Sigmoid colon (tissue), 7 donors: Measurements from ENCODE around the gene SH3TC1. TPM values are rescaled to one million over a fixed set of nuclear protein-coding genes. Genes with fewer than 3 reads are reported as not detected.

Experiments
- DNase-seq: peaks from one replicate; pipeline ENCODE4 v3.0.0-alpha.2; 2019
- H3K27ac ChIP-seq, 4 donors: fragments of 200-600 bp; sonication (generic); one replicate each; pipeline ENCODE4 v1.5.1; 2016 to 2019; ENCODE audit warnings: mild to moderate bottlenecking in 1 of 4
- H3K27me3 ChIP-seq, 3 donors: fragments of 200-600 bp; sonication (generic); one replicate each; pipeline ENCODE4 v1.5.1; 2019; ENCODE audit warnings: mild to moderate bottlenecking in 1 of 3
- H3K36me3 ChIP-seq, 4 donors: fragments of 200-600 bp; sonication (generic); one replicate each; pipeline ENCODE4 v1.5.1; 2016 to 2019
- H3K4me1 ChIP-seq, 4 donors: fragments of 200-600 bp; sonication (generic); one replicate each; pipeline ENCODE4 v1.5.1; 2017 to 2019
- H3K4me3 ChIP-seq, 4 donors: fragments of 200-600 bp; sonication (generic); one replicate each; pipeline ENCODE4 v1.5.1; 2017 to 2019; ENCODE audit warnings: mild to moderate bottlenecking in 2 of 4, moderate library complexity in 1 of 4
- H3K9me3 ChIP-seq, 4 donors: fragments of 200-600 bp in 3 of 4; sonication (generic) in 3 of 4; one replicate each; pipeline versions ENCODE4 v1.5.1 to v1.6.1; 2013 to 2019
- EP300 ChIP-seq, 4 donors: sonication (generic); formaldehyde crosslinking; IDR thresholded peaks; one replicate each; pipeline ENCODE4 v1.6.1; 2017; ENCODE audit warnings: antibody characterized with exemption in 4 of 4
- POLR2A ChIP-seq, 2 donors: fragments of 450-650 bp; IDR thresholded peaks; one replicate each; pipeline ENCODE4 v1.6.1; 2016; ENCODE audit warnings: antibody characterized with exemption in 2 of 2, mild to moderate bottlenecking in 2 of 2, moderate library complexity in 2 of 2
- POLR2AphosphoS5 ChIP-seq, 4 donors: sonication (generic); formaldehyde crosslinking; IDR thresholded peaks; one replicate each; pipeline ENCODE4 v1.6.1; 2017; ENCODE audit warnings: antibody characterized with exemption in 4 of 4
- WGBS, 2 donors: extraction: QIAGEN DNeasy Blood & Tissue Kit; methylation state at CpG; one replicate each; pipeline ENCODE4 v1.1.7; 2013; 5-methylcytosine and 5-hydroxymethylcytosine counted together
- intact Hi-C: fragments of 100-400 bp; cut with DNase I; formaldehyde crosslinking; loops from one replicate; pipeline ENCODE4 v1.15.1; 2023
- polyA plus RNA-seq, 3 donors: library from polyadenylated mRNA; stranded (reverse); fragments of 200-250 nt; gene quantifications; one replicate each; pipeline ENCODE4 v1.2.3, GENCODE V29; 2013
- total RNA-seq, 4 donors: library from RNA; depleted of rRNA; stranded (reverse); fragments of >200 nt; gene quantifications; one replicate each; pipeline ENCODE4 v1.1.0, GENCODE V29; 2016
- TF ChIP-seq, protein P1 (sequence below), 4 experiments: fragments of 450-650 bp in 3 of 4; fragments of 200-600 bp in 1 of 4; IDR thresholded peaks; one replicate each; pipeline ENCODE4 v1.5.1; 2016 to 2019; ENCODE audit warnings: antibody characterized with exemption in 4 of 4, mild to moderate bottlenecking in 3 of 4, moderate library complexity in 2 of 4
- donor health status: healthy with polysubstance abuse.
- donor health status: Bipolar disorder and iron deficiency.
- donor health status: healthy.

SH3TC1 gene
- total and polyA plus RNA-seq, 7 donors: 3.0 to 24.4 (median 7.8) TPM

DNA sequence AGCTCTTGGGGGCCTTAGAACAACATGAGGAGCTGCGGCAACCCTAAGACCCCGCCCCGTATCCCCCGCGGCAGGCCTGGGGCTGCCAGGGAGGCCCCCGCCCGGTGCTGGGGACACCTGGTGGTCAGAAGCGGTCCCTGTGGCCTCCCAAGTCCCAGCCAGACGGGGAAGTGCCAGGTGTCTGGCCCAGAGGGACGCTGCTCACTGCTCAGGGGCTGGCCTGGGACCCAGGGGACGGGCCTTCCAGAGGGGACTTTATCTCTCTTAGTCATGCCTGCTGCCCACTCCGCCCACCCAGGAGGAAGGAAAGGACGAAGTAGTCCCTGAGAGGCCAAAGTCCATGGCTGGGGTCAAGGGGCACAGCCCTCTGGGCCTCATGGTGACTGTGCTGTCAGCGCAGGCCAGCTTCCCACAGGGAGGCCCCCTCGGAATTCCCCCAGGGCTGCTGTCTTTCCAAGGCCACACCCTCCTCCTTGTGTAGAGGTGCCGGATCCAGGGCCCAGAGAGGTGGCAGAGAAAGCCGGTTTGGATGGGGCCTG is 39.5 kb downstream of the SH3TC1 start:
- intact Hi-C loops: no loop called here
- no peak for DNase-seq
- H3K4me1 ChIP-seq: peaks cover 0 to 12% (median 11%) of the 10 kb centered on the region in 4 donors
- H3K36me3 ChIP-seq: no peaks in the 10 kb centered on the region
- 45 to 60% methylated on average over 17 of the region's 17 CpGs for WGBS, 2 donors
- no peaks in the 10 kb centered on the region for H3K9me3 ChIP-seq
- no peak overlapping the region for H3K27ac ChIP-seq
- H3K27me3 ChIP-seq: no peaks in the 10 kb centered on the region
- H3K4me3 ChIP-seq: no peak overlapping the region
- TF ChIP-seq, protein P1, sequence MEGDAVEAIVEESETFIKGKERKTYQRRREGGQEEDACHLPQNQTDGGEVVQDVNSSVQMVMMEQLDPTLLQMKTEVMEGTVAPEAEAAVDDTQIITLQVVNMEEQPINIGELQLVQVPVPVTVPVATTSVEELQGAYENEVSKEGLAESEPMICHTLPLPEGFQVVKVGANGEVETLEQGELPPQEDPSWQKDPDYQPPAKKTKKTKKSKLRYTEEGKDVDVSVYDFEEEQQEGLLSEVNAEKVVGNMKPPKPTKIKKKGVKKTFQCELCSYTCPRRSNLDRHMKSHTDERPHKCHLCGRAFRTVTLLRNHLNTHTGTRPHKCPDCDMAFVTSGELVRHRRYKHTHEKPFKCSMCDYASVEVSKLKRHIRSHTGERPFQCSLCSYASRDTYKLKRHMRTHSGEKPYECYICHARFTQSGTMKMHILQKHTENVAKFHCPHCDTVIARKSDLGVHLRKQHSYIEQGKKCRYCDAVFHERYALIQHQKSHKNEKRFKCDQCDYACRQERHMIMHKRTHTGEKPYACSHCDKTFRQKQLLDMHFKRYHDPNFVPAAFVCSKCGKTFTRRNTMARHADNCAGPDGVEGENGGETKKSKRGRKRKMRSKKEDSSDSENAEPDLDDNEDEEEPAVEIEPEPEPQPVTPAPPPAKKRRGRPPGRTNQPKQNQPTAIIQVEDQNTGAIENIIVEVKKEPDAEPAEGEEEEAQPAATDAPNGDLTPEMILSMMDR (IDR thresholded peaks at IDR 0.05): no peak
- no peak for TF ChIP-seq POLR2A (IDR thresholded peaks at IDR 0.05)
- no peak for TF ChIP-seq EP300 (IDR thresholded peaks at IDR 0.05)
- no peak for TF ChIP-seq POLR2AphosphoS5 (IDR thresholded peaks at IDR 0.05)

DNA sequence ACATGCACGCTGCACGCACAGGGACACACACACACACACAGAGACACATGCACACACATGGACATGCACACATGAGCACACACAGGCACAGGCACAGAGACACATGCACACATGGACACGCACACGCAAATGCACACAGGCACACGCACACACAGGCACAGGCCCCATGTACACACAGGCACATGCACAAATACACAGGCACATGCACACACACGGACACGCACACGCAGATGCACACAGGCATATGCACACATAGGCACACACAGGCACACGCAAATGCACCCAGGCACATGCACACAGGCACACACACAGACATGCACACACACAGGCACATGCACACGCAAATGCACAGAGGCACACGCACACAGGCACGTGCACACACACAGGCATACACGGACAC is 40.1 kb downstream of the SH3TC1 start:
- no peak overlapping the region for H3K4me3 ChIP-seq
- no peaks in the 10 kb centered on the region for H3K9me3 ChIP-seq
- H3K36me3 ChIP-seq: no peaks in the 10 kb centered on the region
- TF ChIP-seq POLR2A (IDR thresholded peaks at IDR 0.05) (no peak), EP300 (IDR thresholded peaks at IDR 0.05) (no peak), POLR2AphosphoS5 (IDR thresholded peaks at IDR 0.05) (no peak)
- TF ChIP-seq, protein P1 (IDR thresholded peaks at IDR 0.05): no peak
- no peaks in the 10 kb centered on the region for H3K27me3 ChIP-seq
- WGBS, 2 donors: 97 to 98% methylated on average over 13 of the region's 13 CpGs
- H3K4me1 ChIP-seq: peaks cover 0 to 12% (median 11%) of the 10 kb centered on the region in 4 donors
- no peak for DNase-seq
- intact Hi-C loops: no loop called here
- no peak overlapping the region for H3K27ac ChIP-seq

DNA sequence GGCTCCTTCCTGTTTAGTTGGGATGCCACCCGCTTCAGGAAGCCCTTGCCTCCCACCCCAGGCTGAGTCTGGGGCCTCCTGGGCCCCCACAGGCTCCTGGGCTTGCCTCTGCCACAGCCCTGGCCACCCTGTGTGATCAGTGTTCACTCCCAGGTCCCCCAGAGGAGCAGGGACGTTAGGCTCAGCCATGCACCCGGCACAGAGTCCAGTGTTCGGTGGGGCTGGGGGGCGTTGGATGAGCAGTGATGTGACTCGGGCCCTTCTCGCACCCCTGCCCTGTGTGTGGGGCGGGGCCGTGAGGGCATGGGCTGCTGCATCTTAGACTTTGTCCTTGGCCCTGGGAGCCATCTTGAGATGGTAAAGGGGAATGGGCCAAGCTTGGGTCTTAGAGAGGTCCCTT is 40.6 kb downstream of the SH3TC1 start:
- WGBS, 2 donors: 95% methylated on average over 9 of the region's 9 CpGs
- DNase-seq: no peak
- Histone ChIP-seq H3K4me3 (no peak overlapping the region), H3K36me3 (no peaks in the 10 kb centered on the region), H3K27ac (no peak overlapping the region), H3K4me1 (peaks cover 0 to 12% (median 11%) of the 10 kb centered on the region in 4 donors), H3K27me3 (no peaks in the 10 kb centered on the region), H3K9me3 (no peaks in the 10 kb centered on the region)
- intact Hi-C loops: loop anchor here (5.0 kb wide), 1 partner anchor 353 kb away; the partner anchor contains the start of gene CPZ
- TF ChIP-seq, protein P1 (IDR thresholded peaks at IDR 0.05): no peak
- no peak for TF ChIP-seq POLR2A (IDR thresholded peaks at IDR 0.05)
- no peak for TF ChIP-seq POLR2AphosphoS5 (IDR thresholded peaks at IDR 0.05)
- TF ChIP-seq EP300 (IDR thresholded peaks at IDR 0.05): no peak

DNA sequence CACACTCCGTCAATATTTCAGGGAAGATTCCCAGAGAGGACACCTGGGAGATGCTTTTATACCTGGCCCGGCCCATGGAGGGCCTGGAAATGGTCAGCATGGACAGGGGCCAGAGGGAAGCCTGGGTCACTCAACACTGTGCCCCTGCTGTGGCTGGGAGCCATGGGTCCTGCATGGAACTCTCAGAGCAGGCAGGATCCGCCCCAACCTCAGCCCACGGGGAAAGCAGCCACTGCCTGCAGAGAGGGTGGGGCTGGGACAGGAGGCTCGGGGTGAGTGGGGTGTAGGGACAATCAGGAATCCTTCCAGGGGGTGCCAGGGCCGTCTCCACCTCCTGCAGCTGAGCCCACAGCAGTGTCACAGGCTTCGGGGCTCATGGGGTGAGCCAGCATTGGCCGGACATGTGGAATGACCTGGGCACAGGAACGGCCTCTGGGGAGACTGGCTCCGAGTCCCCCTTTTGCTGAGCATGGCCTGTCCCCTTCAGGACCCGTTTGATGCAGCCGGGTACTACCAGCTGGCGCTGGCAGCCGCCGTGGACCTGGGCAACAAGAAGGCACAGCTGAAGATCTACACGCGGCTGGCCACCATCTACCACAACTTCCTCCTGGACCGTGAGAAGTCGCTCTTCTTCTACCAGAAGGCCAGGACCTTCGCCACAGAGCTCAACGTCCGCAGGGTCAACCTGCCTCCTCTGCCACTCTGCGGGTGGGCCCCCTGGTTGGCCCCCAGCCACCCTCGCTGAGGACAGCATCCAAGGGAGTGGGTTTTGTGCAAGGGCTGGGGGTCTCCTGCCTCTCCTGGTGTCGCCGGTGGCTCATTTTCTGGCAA is 41.3 kb downstream of the SH3TC1 start:
- no peak overlapping the region for H3K4me3 ChIP-seq
- intact Hi-C loops: loop anchor here (5.0 kb wide), 1 partner anchor 352 kb away; the partner anchor contains the start of gene CPZ
- TF ChIP-seq POLR2AphosphoS5 (IDR thresholded peaks at IDR 0.05) (no peak), EP300 (IDR thresholded peaks at IDR 0.05) (no peak), POLR2A (IDR thresholded peaks at IDR 0.05) (no peak)
- TF ChIP-seq, protein P1 (IDR thresholded peaks at IDR 0.05): no peak
- peaks cover 0 to 12% (median 11%) of the 10 kb centered on the region in 4 donors for H3K4me1 ChIP-seq
- no peak for DNase-seq
- no peaks in the 10 kb centered on the region for H3K9me3 ChIP-seq
- no peaks in the 10 kb centered on the region for H3K27me3 ChIP-seq
- no peaks in the 10 kb centered on the region for H3K36me3 ChIP-seq
- WGBS, 2 donors: 81 to 83% methylated on average over 26 of the region's 26 CpGs
- H3K27ac ChIP-seq: no peak overlapping the region
